ENCODE data around the gene MYO7B. TPM values are rescaled to one million over a fixed set of nuclear protein-coding genes. Genes with fewer than 3 reads are reported as not detected.

The MYO7B gene
- polyA plus RNA-seq, 2 of the 4 experiments (the other 2 are of a cell fraction), result 0.04 to 0.09 TPM

DNA sequence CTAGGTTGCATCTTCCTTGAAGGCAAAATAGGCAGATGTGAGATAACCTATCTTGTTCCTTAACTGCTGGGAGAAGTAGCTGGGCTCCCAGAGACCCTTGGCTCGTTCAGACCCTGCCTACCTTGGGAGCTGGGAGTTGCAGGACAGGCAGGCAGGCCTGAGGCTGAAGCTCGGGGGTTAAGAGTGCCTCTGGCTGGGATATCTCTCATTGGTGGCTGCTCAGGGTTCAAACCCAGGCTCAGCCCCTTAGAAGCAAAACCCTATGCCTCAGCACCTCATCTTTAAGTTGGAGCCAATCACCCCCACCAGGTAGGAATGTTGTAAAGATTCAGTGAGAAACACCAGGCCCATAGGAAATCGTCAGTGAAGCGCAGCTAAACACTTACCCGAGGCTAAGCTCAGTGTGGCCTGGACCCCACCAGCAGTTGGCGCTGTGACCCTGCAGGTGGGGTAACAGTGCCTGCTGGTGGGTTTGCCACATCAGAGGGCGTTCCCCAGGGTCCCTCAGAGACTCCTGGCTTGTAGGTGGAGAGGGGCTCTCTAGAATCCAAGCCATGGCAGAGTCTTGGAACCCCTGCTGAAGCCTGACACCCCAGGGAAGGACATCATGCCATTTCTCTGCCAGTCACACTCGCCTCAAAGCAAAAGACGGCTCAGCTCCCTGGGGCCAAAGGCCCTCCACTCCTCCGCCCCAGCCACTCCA is 55.9 kb downstream of the MYO7B start (continued):
- TF ChIP-seq, protein P1, sequence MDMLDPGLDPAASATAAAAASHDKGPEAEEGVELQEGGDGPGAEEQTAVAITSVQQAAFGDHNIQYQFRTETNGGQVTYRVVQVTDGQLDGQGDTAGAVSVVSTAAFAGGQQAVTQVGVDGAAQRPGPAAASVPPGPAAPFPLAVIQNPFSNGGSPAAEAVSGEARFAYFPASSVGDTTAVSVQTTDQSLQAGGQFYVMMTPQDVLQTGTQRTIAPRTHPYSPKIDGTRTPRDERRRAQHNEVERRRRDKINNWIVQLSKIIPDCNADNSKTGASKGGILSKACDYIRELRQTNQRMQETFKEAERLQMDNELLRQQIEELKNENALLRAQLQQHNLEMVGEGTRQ (IDR thresholded peaks at IDR 0.05), result no peak
- TF ChIP-seq MAFK (IDR thresholded peaks at IDR 0.05; ENCODE audit: partially characterized antibody) (no peak), TP53 (CRISPR knock-in tag; IDR thresholded peaks at IDR 0.05) (no peak), HEYL (CRISPR knock-in tag; IDR thresholded peaks at IDR 0.05) (no peak), CBX8 (IDR thresholded peaks at IDR 0.05) (no peak), CTCF (IDR thresholded peaks at IDR 0.05) (peak; percentile 91), HDAC2 (IDR thresholded peaks at IDR 0.05) (no peak), ELK1 (IDR thresholded peaks at IDR 0.05; ENCODE audit: low read depth, low read length) (no peak), FOSB (CRISPR knock-in tag; IDR thresholded peaks at IDR 0.05) (no peak), RARB (CRISPR knock-in tag; IDR thresholded peaks at IDR 0.05) (no peak), CHD4 (IDR thresholded peaks at IDR 0.05; ENCODE audit: borderline replicate concordance) (no peak)
- TF ChIP-seq, protein P2, sequence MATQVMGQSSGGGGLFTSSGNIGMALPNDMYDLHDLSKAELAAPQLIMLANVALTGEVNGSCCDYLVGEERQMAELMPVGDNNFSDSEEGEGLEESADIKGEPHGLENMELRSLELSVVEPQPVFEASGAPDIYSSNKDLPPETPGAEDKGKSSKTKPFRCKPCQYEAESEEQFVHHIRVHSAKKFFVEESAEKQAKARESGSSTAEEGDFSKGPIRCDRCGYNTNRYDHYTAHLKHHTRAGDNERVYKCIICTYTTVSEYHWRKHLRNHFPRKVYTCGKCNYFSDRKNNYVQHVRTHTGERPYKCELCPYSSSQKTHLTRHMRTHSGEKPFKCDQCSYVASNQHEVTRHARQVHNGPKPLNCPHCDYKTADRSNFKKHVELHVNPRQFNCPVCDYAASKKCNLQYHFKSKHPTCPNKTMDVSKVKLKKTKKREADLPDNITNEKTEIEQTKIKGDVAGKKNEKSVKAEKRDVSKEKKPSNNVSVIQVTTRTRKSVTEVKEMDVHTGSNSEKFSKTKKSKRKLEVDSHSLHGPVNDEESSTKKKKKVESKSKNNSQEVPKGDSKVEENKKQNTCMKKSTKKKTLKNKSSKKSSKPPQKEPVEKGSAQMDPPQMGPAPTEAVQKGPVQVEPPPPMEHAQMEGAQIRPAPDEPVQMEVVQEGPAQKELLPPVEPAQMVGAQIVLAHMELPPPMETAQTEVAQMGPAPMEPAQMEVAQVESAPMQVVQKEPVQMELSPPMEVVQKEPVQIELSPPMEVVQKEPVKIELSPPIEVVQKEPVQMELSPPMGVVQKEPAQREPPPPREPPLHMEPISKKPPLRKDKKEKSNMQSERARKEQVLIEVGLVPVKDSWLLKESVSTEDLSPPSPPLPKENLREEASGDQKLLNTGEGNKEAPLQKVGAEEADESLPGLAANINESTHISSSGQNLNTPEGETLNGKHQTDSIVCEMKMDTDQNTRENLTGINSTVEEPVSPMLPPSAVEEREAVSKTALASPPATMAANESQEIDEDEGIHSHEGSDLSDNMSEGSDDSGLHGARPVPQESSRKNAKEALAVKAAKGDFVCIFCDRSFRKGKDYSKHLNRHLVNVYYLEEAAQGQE (IDR thresholded peaks at IDR 0.05), result no peak

DNA sequence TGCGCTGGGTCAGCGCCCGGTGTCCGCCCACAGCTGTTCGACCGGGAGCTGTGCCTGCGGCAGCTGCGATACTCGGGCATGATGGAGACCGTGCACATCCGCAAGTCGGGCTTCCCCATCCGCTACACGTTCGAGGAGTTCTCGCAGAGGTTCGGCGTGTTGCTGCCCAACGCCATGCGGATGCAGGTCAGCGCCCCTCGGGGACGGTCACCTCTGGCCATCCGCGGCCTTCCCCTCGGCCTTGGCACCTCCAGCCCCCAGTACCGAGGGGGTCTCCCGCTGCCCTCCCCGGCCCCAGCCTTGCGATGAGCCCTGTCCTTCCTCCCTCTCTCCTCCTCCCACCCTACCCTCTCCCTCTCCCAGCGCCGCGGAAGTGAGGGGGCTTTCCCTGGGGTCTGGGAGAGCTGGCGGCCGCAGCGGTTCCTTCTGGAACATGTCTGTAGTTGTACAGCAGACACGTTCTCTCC is 57.3 kb downstream of the MYO7B start:
- no peak for ATAC-seq
- H3K27ac ChIP-seq, result no peak overlapping the region
- no peaks in the 10 kb centered on the region for H3K9me3 ChIP-seq
- no peak for FAIRE-seq
- TF ChIP-seq SREBF2 (IDR thresholded peaks at IDR 0.05) (no peak), MAFK (IDR thresholded peaks at IDR 0.05; ENCODE audit: partially characterized antibody) (no peak), CHD2 (IDR thresholded peaks at IDR 0.05; ENCODE audit: low read length, partially characterized antibody) (no peak), HEYL (CRISPR knock-in tag; IDR thresholded peaks at IDR 0.05) (no peak), FOXS1 (CRISPR knock-in tag; IDR thresholded peaks at IDR 0.05) (no peak), KDM1A (IDR thresholded peaks at IDR 0.05; ENCODE audit: low read depth) (no peak), FOSL2 (IDR thresholded peaks at IDR 0.05) (no peak), FOSL2 (CRISPR knock-in tag; IDR thresholded peaks at IDR 0.05) (no peak), RCOR1 (IDR thresholded peaks at IDR 0.05; ENCODE audit: low read depth, low read length) (no peak), ZNF302 (CRISPR knock-in tag; IDR thresholded peaks at IDR 0.05) (no peak), JUNB (IDR thresholded peaks at IDR 0.05) (no peak), HOXB13 (CRISPR knock-in tag; IDR thresholded peaks at IDR 0.05; ENCODE audit: low read depth) (no peak), JUN (IDR thresholded peaks at IDR 0.05) (no peak), RAD21 (conservative IDR thresholded peaks at IDR 0.05 in 1 of 2, IDR thresholded peaks at IDR 0.05 in 1 of 2) (no peak), CBX2 (IDR thresholded peaks at IDR 0.05; ENCODE audit: borderline replicate concordance, low read depth) (no peak), HOXB5 (CRISPR knock-in tag; IDR thresholded peaks at IDR 0.05) (no peak), CEBPB (IDR thresholded peaks at IDR 0.05) (no peak)
- TF ChIP-seq, protein P3, sequence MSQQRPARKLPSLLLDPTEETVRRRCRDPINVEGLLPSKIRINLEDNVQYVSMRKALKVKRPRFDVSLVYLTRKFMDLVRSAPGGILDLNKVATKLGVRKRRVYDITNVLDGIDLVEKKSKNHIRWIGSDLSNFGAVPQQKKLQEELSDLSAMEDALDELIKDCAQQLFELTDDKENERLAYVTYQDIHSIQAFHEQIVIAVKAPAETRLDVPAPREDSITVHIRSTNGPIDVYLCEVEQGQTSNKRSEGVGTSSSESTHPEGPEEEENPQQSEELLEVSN (IDR thresholded peaks at IDR 0.05; ENCODE audit: borderline replicate concordance, low read depth), result no peak
- H3K4me3 ChIP-seq, result no peak overlapping the region
- CTCF ChIA-PET, result interaction anchor here (0.7 kb wide), 1 partner anchor 57 kb away, joined by 3 read pairs; no protein-coding TSS in a partner anchor
- H3K4me2 ChIP-seq, result no peak overlapping the region
- POLR2A ChIA-PET, result no interaction called here
- DNase-seq (ENCODE audit: low read depth in 1 of 2, low spot score in 1 of 2), result no peak
- WGBS (ENCODE audit: missing lambda C conversion rate), result 93% methylated on average over 37 of the region's 37 CpGs
- no peaks in the 10 kb centered on the region for H3K4me1 ChIP-seq

All from A549 (cell line).